Measurements from ENCODE around the gene ZNF670. TPM values are rescaled to one million over a fixed set of nuclear protein-coding genes. Genes with fewer than 3 reads are reported as not detected.
A peak's percentile ranks its signal among the peaks of the same experiment; 100 is the strongest.

Gene ZNF670
- total RNA-seq, 2 donors from 2014 or later = 1.7 to 2.6 TPM

DNA sequence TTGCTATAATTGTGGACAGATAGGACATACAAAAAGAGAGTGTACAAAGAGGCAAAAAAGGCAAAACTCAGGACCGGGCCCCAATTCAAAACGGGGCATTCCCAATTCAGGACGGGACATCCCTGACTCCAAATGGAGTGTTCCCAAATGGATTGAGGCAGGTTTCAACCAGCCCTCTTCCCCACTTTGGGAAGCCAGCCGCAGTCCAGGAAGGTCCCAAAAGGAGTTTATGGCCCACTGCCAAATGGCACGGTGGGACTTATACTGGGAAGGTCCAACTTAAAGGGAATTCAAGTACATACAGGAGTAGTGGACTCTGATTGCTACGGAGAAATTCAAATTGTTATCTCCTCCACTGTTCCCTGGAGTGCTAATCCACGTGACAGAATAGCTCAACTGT is 29.1 kb upstream of the ZNF670 start:
- Histone ChIP-seq H3K4me3 (no peak overlapping the region), H3K4me1 (no peaks in the 10 kb centered on the region), H3K9me3 (no peaks in the 10 kb centered on the region), H3K36me3 (no peaks in the 10 kb centered on the region), H3K27me3 (no peaks in the 10 kb centered on the region), H3K9ac (ENCODE audit: low read depth in 2 of 2, low read length in 2 of 2) (no peak overlapping the region), H3K27ac (no peak overlapping the region)
- TF ChIP-seq, protein P1, sequence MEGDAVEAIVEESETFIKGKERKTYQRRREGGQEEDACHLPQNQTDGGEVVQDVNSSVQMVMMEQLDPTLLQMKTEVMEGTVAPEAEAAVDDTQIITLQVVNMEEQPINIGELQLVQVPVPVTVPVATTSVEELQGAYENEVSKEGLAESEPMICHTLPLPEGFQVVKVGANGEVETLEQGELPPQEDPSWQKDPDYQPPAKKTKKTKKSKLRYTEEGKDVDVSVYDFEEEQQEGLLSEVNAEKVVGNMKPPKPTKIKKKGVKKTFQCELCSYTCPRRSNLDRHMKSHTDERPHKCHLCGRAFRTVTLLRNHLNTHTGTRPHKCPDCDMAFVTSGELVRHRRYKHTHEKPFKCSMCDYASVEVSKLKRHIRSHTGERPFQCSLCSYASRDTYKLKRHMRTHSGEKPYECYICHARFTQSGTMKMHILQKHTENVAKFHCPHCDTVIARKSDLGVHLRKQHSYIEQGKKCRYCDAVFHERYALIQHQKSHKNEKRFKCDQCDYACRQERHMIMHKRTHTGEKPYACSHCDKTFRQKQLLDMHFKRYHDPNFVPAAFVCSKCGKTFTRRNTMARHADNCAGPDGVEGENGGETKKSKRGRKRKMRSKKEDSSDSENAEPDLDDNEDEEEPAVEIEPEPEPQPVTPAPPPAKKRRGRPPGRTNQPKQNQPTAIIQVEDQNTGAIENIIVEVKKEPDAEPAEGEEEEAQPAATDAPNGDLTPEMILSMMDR (IDR thresholded peaks at IDR 0.05) = no peak
- DNase-seq = no peak
- intact Hi-C loops (cut with DNase I) = loop anchor here (10.0 kb wide), 1 partner anchor 97 kb away; no protein-coding TSS in a partner anchor

DNA sequence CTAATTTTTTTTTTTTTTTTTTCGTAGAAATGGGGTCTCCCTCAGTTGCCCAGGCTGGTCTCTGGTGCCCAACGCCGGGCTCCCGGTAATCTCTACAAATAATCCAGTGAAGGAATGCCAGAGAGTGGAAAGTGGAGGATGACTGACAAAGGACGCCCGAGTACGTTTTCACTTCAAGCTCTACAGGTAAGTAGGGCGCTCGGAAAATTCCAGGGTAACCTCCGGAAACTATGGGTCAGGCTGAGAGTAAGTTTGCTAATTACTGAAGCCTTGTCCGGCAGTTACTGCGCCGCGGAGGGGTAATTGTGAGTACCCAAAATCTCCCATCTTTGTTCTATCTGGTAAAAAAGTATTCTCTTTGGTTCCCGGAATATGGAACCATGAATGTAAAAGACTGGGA is 27.4 kb upstream of the ZNF670 start:
- Histone ChIP-seq H3K4me3 (no peak overlapping the region), H3K4me1 (no peaks in the 10 kb centered on the region), H3K9ac (ENCODE audit: low read depth in 2 of 2, low read length in 2 of 2) (no peak overlapping the region), H3K9me3 (no peaks in the 10 kb centered on the region), H3K27ac (no peak overlapping the region), H3K27me3 (no peaks in the 10 kb centered on the region), H3K36me3 (no peaks in the 10 kb centered on the region)
- TF ChIP-seq, protein P1 (IDR thresholded peaks at IDR 0.05) = no peak
- intact Hi-C loops (cut with DNase I) = loop anchor here (2.0 to 10.0 kb wide), 2 partner anchors 27 to 99 kb away; partner anchors contain the start of gene ZNF670
- no peak for DNase-seq

DNA sequence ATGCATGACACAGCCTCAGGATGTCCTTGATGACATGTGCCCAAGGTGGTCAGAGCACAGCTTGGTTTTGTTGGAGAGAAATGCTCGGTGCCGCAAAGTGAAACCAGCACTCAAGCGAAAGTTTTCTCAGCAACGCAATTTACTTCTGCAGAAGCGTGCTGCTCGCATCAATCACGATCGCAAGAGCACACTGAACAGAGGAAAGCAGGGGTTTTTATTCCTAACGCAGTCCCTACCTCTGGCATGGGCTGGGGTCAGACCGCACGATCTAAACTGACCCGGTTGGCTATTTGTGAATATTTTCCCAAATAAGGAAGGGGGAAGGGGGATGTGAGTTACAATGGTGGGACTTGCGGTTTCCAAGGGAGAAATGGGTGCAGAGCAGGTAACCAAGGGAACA is 26.4 kb upstream of the ZNF670 start:
- no peak overlapping the region for H3K9ac ChIP-seq (ENCODE audit: low read depth in 2 of 2, low read length in 2 of 2)

DNA sequence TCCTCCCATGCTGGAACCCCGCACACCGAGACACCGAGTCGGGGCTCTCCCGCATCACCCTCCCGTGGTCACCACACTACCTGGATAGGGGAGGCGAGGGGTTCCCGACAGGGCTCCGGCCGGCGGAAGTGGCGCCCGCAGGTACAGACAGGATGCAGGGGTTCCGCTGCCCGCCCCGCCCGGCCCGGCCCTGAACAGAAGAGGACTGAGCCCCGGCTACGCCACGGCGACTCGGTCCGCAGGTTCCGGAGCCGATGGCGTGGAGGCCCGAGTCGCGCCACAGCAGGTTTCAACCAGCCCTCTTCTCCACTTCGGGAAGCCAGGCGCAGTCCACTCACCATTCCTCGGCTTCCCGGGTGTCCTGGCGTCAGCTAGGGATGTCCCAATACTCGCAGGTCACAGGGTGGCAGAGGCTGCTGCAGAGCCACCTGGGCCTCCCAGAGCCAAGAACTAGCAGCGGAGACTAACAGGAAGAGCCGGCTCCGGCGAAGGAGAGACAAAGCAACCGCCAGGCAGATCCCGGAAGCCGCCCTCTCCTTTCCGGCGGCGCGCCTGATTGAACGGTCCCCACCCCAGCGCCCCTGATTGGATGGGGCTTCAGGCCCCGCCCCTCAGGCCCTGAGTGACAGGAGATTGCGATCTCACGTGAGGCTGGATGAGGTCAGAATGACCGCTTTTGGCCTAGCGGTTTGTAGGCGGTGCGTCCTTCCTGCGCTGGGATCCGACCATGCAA is 25.4 kb upstream of the ZNF670 start, which contains the start of gene ZNF669:
Gene ZNF669 (minus strand): TSS at position 498 of the 733 bp plus-strand sequence. CDS start 157 bp downstream, at position 341.
- peaks cover 7% of the 10 kb centered on the region for H3K36me3 ChIP-seq
- peak; percentile 98 for DNase-seq
- TF ChIP-seq, protein P1 (IDR thresholded peaks at IDR 0.05) = no peak
- peak within 1 kb of the TSS; percentile 46 to 89 for H3K9ac ChIP-seq (ENCODE audit: low read depth in 2 of 2, low read length in 2 of 2)
- H3K27me3 ChIP-seq = no peaks in the 10 kb centered on the region
- intact Hi-C loops (cut with DNase I) = loop anchor here (2.0 to 10.0 kb wide), 2 partner anchors 25 to 101 kb away; partner anchors contain the start of gene ZNF670
- no peaks in the 10 kb centered on the region for H3K4me1 ChIP-seq
- peak within 1 kb of the TSS; percentile 84 for H3K27ac ChIP-seq
- peak within 1 kb of the TSS; percentile 90 for H3K4me3 ChIP-seq
- H3K9me3 ChIP-seq = no peaks in the 10 kb centered on the region

More for the DNA sequence above, 26.4 kb upstream of the ZNF670 start:
- DNase-seq = no peak
- Histone ChIP-seq H3K27me3 (no peaks in the 10 kb centered on the region), H3K9me3 (no peaks in the 10 kb centered on the region), H3K4me1 (no peaks in the 10 kb centered on the region), H3K36me3 (peaks cover 7% of the 10 kb centered on the region), H3K27ac (no peak overlapping the region), H3K4me3 (no peak overlapping the region)
- TF ChIP-seq, protein P1 (IDR thresholded peaks at IDR 0.05) = no peak
- intact Hi-C loops (cut with DNase I) = loop anchor here (2.0 to 10.0 kb wide), 2 partner anchors 26 to 100 kb away; partner anchors contain the start of gene ZNF670

DNA sequence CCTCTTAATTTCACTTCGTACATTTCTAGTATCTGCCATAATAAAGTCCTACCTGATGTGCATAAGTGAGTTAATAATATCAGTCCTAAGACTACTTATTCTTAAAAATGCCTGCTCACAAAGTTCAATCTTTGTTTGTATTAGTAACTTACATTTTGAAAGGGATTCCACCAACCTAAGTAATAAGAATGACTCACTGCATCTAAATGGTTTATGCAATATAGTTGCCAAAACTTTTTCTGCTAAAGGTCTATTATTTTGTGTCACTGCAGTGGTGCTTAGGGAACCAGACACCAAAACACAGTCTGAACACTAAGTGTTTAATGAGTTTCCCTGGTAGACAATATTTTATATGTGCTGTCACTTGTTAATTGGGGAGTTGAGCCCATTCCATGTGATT is 23.8 kb upstream of the ZNF670 start:
- Histone ChIP-seq H3K27ac (no peak overlapping the region), H3K36me3 (peaks cover 7% of the 10 kb centered on the region), H3K4me3 (no peak overlapping the region), H3K9me3 (no peaks in the 10 kb centered on the region), H3K4me1 (no peaks in the 10 kb centered on the region), H3K9ac (ENCODE audit: low read depth in 2 of 2, low read length in 2 of 2) (no peak overlapping the region), H3K27me3 (no peaks in the 10 kb centered on the region)
- intact Hi-C loops (cut with DNase I) = loop anchor here (10.0 kb wide), 1 partner anchor 102 kb away; no protein-coding TSS in a partner anchor
- TF ChIP-seq, protein P1 (IDR thresholded peaks at IDR 0.05) = no peak
- DNase-seq = no peak
